ENCODE data around the gene HHAT.

Gene HHAT

DNA sequence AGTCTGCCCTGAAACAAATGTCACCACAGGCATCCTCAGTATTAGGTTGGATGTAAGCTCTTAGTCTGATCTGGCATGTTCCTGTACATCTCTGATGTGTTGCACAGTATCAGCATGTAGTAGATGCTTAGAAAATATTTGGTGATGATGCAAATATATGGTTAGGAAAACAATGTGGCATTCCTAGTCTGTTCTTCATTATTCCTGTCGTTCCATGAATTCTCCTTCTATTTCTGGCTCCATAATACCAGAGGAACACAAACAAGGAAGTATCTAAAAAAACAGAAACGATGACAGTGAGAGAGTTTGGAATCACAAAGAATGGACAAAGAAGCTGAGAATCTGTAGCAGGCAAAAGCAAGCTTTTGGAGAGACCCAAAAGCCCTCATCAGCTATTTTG is 236.6 kb downstream of the HHAT start:
- FAIRE-seq: no peak

DNA sequence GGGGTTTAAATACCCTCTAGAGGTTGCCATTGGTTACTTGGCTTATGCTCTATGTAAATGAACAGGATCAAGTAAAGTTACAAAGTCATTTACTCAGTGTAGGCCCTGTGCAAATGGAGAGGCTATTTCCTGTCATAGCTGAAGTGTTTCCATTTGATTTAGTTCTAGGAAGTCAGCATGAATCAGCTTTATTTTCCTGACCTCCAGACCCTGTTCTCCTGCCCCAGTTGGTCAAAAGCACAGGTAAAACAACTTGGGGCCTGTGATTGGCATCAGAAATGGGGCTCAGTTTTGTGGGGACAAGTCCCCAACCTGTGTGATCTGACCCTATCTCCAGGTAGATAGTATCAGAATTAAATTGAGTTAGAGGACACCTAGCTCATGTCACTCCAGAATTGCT is 239.9 kb downstream of the HHAT start:
- no peak for FAIRE-seq

DNA sequence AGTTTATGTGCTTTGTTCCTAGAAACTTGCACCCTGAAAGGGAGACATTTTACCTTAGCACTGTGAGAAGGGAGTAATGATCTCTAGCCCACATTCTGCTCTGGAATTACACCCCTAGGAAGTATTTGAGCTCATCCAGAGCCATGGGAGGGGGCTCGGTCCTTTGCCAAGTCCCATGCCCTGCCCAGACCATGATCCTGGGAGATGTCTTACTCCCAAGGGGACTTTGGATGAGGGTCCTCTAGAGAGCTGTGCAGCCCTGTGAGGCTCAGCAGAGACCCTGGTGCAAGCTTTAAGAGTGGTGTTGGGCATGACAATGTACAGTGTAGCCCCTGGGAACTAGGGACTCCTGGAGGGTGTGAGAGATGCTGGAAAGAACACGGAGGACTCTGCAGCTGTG is 241.4 kb downstream of the HHAT start:
- FAIRE-seq: no peak

DNA sequence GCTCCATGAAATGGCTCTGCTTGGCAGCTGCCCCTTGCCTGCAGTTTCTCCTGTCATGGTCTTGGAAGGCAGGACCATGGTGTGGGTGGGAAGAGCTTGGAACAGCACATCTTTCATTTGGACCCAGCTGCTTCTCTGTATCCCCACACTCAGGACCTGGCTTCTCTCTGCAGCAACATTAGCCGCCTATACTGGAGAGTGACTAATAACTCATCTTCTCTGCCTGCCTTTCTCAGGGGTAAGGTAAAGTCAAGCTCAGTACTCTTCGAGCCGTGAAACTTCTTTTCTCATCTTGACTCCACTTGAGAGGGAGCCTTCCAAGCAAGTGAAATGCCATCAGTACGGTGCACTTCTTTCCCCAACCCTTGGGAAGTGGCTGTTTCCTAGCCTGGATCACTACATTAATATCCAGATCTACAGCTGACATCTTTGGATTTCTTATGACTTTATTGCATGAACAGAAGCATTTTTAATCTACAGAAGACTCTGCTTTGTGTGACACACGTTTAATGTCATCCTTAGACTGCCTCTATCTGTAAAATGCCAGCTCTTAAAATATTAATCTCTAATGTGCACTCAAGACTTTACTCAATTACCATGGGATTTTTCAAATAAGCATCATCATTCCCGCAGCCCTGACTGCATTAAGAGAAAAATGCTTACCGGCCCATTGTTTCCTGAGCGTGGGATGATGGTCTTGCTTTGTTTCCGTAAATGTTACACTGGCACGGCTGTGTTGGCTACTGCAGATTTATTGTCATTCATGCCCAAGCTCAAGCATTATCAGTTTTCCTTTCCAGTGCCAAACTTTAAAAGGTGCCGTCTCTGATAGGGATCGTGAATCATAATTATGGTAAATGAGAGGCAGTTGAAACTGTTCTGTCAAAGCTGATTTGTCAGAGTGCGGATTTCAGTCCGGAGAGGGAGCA is 242.9 kb downstream of the HHAT start:
- FAIRE-seq: no peak

DNA sequence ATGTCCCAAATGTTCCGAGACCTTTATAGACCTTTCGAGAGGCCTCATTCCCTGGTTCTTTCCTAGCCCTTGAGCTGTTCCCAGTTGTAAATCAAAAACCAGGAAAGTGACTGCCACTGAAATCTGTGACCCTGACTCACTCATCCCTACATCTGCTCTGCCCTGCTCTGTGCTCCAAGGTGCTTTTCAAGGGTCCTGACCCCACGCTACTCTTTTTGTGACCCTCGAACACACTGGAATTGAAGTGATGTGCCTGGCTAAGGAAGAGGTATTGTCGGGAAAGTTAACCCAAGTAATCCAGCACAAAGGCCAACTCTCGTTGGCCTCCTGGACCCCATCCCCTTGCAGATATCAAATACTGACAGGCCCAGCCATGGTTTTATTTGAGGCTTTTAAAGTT is 244.4 kb downstream of the HHAT start:
- FAIRE-seq: no peak

DNA sequence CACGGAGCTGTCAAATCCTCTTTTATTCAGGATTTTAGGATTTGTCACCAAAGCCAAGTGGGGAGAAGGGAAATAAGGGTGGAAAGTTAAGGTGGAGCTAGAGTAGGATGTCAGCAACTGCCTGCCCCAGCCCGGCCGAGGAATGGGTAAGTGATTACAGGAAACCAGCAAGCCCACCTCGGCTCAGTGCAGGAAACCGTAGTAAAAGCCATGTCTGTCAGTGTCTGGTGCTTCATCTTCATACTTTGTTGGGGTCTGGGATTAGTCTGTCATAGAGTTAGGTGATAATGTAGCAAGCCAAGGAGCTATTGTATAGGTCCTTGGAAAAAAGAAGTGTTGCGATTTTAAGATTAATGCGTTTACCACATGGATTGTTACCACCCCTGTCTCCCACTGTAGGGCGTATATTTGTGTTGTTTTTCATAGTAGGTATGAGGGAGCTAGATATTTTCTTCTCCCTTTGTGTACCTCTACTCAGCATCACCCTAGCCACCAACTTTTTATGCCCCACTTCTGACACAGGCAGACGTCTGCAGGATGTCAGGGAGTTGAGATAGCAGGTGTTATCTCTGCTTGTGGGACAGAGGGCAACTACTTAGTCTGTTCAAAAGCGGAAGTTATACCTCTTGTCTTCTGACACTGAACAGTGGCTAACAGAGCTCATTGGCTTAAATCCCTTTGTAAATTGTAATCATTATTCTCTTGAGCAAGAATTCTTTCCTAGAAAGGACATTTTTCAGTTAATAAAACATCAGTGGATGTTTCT is 253.7 kb downstream of the HHAT start:
- FAIRE-seq: no peak

DNA sequence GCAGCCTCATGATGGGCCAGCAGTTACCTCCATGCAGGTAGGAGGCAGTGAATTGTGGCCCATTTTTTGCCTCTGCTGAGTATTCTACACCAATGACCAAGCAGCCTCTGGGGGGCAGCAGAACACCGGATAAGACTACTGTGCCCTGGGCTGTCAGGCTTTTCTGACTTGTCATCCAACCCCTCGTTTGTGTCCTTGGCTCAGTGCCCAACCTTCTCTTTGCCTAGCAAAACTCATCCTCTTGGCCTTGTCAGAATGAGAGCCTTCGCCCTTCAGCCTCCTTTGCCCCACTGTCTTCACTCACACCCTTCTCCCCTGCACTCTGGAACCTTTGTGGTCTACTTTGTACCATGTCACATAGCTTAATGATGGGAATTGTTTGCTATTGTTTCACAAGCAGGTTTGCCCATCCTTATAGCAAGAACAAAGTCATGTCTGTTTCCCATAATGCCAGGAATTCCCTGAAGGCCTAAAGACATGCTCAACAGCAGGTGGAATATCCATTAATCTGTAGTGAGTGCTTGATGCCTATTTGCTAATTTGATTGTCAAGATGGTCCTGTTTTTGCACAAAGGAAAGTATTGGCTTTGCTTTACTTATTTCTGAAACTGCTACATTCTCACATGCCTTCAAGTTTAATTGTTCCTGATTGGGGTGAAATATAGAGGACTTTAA is 255.9 kb downstream of the HHAT start:
- FAIRE-seq: peak; percentile 6

DNA sequence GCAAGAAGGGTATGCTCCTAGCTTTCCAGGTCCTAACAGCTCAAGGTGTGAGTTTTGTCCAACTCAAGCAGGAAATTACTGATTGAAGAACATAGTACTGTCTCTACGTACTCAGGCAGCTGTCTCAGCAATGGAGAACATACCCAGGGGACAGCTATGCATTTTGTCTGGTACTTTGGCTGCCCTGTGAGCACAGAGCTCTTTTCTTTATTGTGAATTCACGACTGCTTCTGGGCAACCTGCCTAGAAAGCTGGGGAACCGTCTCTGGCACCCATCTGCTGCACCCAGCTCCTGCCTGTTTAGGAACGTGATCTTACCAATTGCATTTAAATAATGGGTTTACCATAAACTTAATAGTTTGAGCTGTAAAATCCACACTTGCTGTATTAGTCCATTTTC is 258.1 kb downstream of the HHAT start:
- no peak for FAIRE-seq

DNA sequence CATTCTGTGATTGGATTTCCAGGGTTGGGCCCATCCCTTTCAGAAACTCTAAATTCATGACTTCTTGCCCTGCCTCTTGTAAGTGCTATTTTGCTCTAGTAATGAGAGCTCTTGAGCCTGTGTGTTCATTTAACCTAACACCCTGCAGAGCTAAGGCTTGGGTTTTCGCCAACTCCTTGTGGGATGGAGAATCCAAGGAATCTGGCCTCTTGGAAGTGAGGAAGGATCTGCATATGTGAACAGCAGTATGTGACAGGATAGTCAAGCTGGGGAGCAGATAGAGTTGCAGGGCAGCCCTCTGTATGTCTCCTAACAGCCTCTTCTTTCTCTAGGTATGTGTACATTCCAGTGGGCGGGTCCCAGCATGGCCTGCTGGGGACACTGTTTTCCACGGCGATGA is 258.9 kb downstream of the HHAT start:
- no peak for FAIRE-seq

DNA sequence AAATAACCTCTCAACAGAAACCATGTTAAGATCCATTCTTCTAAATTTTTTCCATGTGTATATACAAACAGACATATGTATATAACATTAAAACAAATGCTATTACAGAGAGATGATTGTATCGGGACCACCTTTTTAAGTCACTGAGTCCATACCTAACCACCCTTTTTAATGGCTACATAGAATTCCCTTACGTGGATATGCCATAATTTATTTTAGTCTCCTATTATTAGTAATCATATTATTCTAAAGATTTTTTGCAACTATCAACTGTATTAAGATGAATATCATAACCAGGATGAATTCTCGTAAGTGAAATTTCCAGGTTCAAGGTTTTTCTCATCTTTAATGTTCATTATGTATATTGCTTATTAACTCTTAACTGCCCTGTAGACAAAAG is 259.7 kb downstream of the HHAT start:
- no peak for FAIRE-seq

DNA sequence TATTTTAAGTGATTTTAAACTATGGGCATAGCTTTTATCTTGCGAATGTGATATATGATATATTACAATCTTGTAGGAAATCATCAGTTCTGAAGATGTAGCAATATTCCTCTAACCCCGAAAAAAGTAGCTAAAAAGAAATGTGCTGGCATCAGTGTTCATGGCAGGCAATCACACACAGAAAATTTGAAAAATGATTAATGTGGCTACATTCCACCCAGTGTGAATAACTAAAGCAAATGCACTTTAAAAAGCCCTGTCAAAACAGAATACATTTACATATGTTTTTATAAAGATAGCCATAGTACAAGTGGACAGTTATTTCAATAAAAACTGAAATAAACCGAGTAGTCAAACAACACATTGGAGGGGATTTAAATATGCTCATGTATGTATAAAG is 260.2 kb downstream of the HHAT start:
- FAIRE-seq: no peak

DNA sequence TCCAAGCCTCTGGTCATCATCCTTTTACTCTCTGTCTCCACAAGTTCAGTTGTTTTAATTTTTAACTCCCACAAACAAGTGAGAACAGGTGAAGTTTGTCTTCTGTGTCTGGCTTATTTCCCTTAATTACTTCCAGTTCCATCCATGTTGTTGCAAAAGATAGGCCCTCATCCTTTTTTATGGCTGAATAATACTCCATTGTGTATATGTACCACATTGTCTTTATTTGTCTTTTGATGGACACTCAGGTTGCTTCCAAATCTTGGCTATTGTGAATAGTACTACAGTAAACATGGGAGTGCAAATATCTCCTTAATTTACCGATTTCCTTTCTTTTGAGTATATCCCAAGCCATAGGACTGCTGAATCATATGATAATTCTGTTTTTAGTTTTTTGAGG is 262.5 kb downstream of the HHAT start:
- FAIRE-seq: no peak

DNA sequence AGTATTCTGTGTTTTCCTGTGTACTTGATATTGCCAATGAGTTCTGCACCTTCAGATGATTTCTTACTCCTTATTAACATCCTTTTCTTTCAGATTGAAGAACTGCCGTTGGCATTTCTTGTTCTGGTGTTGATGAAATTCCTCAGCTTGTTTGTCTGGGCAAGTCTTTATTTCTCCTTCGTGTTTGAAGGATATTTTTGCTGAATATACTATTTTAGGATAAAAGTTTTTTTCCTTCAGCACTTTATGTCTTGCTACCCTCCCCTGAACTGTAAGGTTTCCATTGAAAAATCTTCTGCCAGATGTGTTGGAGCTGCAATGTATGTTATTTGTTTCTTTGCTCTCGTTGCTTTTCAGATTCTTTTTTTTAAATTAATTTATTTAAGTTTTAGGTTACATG is 265.9 kb downstream of the HHAT start:
- no peak for FAIRE-seq

DNA sequence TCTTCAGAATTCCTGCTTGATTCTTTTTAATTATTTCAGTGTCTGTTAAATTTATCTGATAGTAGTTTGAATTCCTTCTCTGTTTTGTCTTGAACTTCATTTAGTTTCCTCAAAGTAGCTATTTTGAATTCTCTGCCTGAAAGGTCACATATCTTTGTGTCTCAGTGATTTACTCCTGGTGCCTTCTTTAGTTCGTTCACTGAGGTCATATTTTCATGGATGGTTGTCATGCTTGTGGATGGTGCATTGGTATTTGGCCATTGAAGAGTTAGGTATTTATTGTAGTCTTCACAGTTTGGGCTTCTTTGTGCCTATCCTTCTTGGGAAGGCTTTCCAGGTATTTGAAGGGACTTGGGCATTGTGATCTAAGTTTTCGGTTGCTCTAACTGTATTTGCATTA is 267.9 kb downstream of the HHAT start:
- no peak for FAIRE-seq

DNA sequence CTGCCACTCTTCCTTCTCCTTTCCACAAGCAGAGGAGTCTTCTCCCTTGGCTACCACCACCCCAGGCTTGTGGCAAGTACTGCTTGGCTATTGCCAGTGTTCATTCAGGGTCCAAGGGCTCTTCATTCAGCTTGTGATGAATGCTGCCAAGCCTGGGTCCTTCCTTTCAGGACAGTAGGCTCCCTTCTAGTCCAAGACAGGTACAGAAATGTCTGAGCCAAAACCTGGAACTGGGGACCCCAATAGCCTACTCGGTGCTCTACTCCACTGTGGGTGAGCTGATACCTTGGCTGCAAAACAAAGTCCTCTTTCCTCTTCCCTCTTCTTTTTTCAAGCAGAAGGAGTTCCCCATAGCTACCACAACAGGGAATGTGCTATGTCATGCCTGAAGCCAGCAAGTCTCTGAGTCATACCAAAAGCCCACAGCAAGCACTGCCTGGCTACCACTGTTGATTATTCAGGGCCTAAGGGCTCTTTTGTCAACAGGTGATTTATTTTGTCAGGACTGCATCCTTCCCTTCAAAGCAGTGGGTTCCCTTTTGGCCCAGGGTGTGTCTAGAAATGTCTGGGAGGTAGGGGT is 268.9 kb downstream of the HHAT start:
- no peak for FAIRE-seq

DNA sequence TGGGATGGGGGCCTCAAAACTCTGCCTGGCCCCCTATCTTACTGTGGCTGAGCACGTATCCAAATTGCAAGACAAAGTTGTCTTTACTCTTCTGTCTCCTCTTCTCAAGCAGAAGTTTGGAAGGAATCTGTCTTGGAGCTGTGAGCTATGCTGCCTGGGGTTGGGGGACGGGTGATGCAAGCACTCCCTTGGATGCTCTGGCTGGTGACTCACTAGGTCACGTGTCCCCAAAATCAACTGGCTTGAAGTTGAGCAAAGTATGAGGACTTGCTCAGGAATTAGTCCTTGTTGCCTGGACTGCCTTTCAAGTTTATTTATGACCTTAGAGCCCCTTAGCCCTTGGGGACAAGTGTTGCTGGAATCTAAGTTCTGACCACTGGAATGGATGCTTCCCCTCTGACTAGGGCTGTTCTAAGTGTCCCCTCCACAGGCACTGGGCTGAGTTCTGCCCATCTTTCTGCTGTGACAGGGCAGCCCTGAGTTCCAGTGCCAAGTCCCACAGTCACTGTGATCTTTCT is 269.5 kb downstream of the HHAT start:
- no peak for FAIRE-seq

DNA sequence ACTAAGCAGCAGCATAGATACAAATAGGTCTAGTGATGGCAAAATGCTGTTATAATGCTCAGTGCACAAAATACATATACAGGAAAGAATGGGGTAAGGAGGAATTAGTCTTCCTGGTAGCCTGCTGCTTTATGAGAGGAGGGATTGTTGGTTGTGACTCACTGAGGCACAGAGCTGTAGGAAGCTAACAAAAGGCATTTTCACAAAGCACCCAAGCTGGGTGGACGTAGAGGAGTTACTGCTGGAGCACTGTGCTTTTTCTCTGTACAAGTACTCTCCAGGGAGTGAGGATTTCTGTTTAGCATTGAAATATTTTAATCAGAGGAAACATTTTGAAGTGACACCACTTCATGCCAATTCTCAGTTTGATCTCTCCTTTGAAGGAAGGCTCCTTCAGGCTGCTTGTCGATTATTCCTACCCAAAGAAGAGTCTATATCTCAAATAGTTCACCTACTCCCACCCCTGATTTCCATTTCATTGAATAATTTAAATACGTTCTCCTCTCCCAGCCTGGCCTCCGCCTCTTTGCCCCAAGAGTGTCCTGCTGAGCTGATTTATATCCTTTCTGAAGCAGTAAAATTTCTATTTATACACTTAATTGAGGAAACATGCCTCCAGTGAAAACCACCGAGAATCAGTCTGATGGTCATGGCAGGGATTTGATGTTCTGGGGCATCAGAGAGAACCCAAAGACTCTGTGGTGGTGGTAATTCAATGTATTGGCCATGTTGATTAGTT is 271.9 kb downstream of the HHAT start:
- no peak for FAIRE-seq

DNA sequence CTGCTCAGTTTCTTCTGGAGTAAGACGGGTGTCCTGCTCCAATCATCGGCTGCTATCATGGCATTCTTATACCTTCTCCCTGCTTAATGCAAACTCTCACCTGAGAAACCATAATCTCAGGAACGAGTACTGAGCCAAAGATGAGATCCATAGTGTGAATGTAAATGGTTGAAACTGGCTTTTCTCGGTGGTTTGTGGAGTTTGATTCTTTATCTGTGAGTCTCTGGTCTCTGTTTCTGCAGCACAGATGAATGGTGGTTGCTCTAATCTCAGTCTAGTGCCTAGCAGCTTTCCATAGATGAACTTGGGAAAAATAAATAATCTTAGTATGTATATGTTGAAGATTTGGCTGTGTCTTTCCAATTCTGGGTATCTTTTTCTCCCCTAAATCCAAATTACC is 274.4 kb downstream of the HHAT start:
- FAIRE-seq: no peak

DNA sequence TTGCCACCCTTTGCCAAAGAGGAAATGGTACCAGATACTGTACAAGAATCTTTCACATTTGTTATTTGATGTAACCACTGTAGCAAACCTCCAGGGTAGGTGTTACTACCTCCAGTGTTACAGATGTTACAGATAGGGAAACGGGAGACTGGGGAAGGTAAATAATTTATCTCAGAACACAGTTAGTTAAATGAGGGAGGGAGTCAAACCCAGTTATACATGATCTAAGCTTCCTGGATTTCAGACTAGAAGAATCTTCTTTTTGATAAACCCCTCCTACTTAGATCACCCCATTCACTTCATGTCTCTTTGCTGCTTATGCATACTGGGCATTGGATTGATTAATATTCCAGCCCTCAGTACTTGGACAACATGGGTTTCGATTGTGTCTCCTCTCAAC is 276.4 kb downstream of the HHAT start:
- FAIRE-seq: no peak

DNA sequence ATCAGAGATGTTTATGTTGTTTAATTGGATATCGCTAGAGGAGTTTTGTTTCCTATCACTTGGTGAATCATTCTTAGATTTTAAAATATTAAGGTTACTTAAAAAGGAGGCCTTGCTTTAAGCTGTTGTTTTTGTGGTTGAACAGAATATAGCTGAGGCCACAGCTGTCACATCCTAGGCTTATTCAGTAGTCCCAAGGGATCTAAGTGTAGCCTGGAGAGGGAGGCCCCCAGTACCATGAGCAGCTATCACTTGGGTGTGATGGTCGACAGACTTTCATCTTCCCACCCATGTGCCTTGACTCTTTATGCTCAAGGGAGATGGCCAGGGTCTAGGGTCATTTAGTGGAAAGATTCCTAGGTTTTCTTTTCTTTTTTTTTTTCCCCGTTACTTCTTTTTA is 278.7 kb downstream of the HHAT start:
- FAIRE-seq: no peak

DNA sequence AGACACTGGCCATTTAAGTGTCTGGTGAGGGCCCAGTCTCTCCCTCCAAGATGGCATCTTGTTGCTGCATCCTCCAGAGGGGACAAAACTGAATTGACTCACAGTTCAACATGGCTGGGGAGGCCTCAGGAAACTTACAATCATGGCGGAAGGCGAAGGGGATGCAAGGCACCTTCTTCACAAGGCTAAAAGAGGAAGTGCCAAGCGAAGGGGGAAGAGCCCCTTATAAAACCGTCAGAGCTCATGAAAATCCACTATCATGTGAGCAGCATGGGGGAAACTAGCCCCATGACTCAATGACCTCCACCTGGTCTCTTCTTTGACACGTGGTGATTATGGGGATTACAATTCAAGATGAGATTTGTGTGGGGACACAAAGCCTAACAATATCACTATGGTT is 280.1 kb downstream of the HHAT start:
- FAIRE-seq: no peak

DNA sequence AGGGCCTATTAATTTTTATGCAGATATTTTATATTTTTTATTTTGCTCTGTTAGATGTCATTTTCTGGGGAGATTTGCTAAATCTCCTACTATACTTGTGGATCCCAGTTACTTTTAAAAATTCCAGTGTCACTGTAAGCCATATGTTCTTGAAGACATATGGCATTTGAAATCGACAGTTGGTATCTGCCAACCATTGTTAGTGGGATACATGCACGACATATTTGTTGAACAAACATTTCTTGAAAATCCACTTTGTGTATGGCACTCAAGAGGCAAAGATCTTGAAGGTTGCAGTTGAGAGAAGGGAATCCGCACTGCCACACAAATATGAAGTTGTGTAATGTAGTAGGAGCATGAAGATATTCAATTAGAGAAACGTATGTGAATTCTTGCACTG is 287.7 kb downstream of the HHAT start:
- no peak for FAIRE-seq

Measured in A204.1 (cell line).